Fibroblast of mammary gland (primary cell): Measurements from ENCODE around the gene SLC46A2.

Experiments
- DNase-seq: peaks from one replicate; pipeline ENCODE4 v3.0.0-alpha.2; 2010; ENCODE audit warnings: low read depth
- H3K4me3 ChIP-seq: 2 replicates; pipeline ENCODE4 v1.5.1; 2011; ENCODE audit warnings: low read depth, mild to moderate bottlenecking, low read length, moderate library complexity; ENCODE audit not compliant: control insufficient read depth
- TF ChIP-seq, protein P1 (sequence below): conservative IDR thresholded peaks from 2 replicates; pipeline ENCODE4 v1.5.1; 2011; ENCODE audit warnings: low read depth, low read length, inconsistent platforms; ENCODE audit not compliant: control insufficient read depth, insufficient read depth

SLC46A2 gene

DNA sequence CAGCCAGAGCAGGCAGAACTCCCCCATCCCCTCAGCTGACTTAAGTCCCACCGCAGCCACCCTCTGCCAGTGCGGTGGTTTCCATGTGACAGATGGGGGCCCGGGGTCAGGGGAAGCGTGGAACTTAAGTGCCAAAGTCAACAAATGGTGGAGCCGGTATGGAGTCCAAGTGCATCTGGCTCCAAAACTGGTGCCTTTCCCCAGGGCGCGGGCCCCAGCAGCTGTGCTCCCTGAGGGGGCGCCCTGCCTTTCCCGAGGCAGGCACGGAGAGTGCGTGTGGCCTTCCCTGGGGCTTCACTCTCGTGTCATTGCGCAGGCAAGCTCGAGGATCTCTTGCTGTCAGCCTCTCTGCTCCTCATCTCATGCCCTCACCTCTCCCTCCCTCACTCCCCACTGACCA lies 33.8 kb downstream of the SLC46A2 start:
- H3K4me3 ChIP-seq, result no peak overlapping the region
- TF ChIP-seq, protein P1, sequence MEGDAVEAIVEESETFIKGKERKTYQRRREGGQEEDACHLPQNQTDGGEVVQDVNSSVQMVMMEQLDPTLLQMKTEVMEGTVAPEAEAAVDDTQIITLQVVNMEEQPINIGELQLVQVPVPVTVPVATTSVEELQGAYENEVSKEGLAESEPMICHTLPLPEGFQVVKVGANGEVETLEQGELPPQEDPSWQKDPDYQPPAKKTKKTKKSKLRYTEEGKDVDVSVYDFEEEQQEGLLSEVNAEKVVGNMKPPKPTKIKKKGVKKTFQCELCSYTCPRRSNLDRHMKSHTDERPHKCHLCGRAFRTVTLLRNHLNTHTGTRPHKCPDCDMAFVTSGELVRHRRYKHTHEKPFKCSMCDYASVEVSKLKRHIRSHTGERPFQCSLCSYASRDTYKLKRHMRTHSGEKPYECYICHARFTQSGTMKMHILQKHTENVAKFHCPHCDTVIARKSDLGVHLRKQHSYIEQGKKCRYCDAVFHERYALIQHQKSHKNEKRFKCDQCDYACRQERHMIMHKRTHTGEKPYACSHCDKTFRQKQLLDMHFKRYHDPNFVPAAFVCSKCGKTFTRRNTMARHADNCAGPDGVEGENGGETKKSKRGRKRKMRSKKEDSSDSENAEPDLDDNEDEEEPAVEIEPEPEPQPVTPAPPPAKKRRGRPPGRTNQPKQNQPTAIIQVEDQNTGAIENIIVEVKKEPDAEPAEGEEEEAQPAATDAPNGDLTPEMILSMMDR, result no peak
- no peak for DNase-seq

DNA sequence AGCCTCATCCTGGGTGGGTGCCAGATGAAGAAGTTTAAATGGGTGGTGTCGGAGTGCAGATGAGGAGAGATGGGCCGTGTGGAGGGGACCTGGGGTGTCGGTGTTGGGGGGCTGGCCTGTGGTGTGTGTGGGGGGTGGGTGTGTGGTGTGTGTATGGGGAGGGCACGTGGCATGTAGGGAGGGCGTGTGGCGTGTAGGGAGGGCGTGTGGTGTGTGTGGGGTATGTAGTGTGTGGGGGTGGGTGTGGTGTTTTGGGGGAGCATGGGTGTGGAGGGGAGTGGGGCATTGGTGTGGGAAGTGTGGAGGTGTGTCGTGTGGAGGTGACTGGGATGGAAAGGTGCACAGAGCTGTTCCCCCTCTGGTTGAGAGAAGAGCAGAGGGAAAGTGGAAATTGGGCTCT lies 34.5 kb downstream of the SLC46A2 start:
- no peak for DNase-seq
- no peak overlapping the region for H3K4me3 ChIP-seq
- TF ChIP-seq, protein P1, result no peak

DNA sequence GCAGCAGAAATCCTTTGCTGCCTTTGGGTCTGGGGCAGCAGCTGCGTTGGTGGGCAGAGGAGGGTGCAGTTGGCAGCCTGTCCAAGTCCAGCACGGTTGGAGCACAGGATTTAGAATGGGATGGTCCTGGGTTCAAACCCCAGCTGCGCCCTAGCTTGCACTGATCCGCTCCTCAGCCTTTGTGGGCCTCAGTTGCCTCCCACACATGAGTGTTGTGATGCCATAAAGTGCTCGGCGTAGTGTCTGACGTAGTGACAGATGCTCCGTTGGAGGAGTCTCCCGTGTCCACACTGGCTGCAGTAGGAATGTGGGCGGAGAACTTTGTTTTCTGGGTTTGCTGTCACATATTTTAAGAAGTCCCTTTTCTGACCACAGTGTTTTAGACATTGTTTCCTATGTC lies 36.0 kb downstream of the SLC46A2 start:
- no peak for DNase-seq
- H3K4me3 ChIP-seq, result no peak overlapping the region
- TF ChIP-seq, protein P1, result no peak

DNA sequence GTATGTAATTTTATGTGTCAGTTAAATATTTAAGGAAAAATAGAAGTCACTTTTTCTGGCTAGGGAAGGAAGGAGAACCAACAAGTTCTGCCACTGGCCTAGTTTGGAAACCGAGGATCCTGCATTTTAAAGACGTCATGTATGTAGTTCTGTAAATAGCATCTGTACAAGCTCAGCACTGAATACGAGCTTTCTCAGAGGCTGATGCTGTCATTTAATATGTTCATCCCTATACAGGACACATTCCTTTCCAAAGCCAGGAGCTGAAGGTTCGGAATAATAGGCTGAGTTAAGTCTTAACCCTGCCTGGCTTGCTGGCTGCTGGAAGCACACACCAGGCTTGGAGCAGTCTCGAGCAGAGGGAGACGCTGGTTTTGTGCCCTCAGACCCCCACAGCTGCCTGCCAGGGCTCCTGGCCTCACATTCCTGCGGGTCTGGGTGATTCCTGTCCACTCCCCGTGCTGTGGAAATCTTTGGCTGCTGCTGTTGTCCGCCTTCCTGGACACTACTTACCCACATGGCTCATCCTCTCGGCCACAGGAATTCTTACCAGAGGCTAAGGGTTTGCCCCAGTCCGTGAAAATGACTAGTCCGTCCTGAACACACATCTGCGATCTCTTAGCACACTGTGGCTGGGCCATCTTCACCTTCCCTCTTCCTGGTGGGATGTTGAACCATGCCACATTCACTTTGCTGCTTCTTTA lies 36.6 kb downstream of the SLC46A2 start:
- no peak overlapping the region for H3K4me3 ChIP-seq
- TF ChIP-seq, protein P1, result no peak
- DNase-seq, result no peak

DNA sequence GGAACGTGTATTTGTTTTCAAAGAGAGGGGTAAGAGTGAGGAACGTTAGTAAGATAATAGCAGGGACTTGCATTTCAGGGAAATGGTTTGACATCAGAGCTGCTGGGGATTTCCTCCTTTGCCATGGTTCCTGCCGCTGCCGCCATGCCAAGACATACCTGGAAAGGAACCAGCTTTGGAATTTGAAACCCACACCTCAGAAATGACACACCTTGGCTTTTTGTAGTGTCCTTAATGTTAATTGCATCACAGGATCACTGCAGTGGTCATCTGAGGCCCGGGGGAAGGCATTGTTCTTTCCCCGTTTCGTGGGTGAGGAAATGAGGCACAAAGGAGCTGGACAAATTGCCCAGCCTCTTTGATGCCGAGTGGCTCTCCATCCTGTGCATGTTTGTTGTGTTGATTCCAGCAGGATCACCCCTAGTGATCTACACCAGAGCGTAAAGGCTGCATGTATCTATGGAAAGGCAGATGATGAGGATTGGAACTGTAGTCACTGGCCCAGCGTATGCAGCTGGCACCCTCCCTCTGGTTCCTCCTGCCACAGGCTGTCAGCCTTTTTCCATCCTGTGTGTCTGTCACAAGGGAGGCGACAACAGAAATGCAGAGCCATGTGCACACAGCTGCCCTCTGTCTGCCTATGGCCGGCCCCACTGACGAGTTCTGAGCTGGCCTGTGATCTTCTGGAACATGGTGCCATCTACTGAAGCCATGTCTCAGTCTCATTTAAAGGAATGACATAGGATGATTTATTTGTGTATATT lies 37.8 kb downstream of the SLC46A2 start:
- no peak for DNase-seq
- no peak overlapping the region for H3K4me3 ChIP-seq
- TF ChIP-seq, protein P1, result no peak

DNA sequence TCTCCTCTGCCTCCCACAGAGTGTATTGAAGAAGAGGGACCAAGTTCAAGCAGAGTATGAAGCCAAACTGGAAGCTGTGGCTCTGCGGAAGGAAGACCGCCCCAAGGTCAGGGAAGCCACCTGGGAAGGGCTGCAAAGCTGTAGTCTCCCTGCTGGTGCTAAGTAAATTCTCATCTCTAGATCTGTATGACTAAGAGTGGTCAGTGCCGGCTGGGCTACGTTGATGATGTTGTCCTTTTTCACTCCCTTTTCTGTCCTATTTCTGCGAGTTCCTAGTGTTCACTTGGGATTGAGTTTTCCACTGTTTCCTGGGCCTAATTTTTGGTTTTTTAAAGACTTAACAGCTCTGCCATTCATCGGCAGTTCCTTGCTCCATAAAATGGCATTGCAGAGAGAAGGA lies 39.8 kb downstream of the SLC46A2 start:
- TF ChIP-seq, protein P1, result no peak
- H3K4me3 ChIP-seq, result no peak overlapping the region
- no peak for DNase-seq
